Measurements from ENCODE around the gene TPPP2.

- TF ChIP-seq CTCF (conservative IDR thresholded peaks at IDR 0.05; ENCODE audit: low read length), result 0 out of 2 replicates have a peak, but pooled peaks have one; percentile 5
- no peak for TF ChIP-seq EZH2phosphoT487 (IDR thresholded peaks at IDR 0.05; ENCODE audit: borderline replicate concordance)
Observed at GRCh38 chr14:21040370-21040925, 10.4 kb downstream of the TPPP2 start.
